Mesendoderm (in vitro differentiated cells): ENCODE measurements around the gene PARD3B.

Experiments used
- DNase-seq: peaks from one replicate; pipeline ENCODE4 v3.0.0; 2013
- H2AK5ac ChIP-seq: 2 replicates; pipeline ENCODE4 v1.6.1; 2013; ENCODE audit warnings: low read length, inconsistent platforms
- H2BK120ac ChIP-seq: 2 replicates; pipeline ENCODE4 v1.6.1; 2013; ENCODE audit warnings: low read depth, mild to moderate bottlenecking, low read length, moderate library complexity, mixed read lengths
- H2BK15ac ChIP-seq: replicated peaks from 2 replicates; pipeline ENCODE4 v1.6.1; 2013; ENCODE audit warnings: low read depth, mild to moderate bottlenecking, moderate library complexity
- H2BK5ac ChIP-seq: 2 replicates; pipeline ENCODE4 v1.6.1; 2013; ENCODE audit warnings: low read length, inconsistent platforms
- H3K18ac ChIP-seq: 2 replicates; pipeline ENCODE4 v1.6.1; 2013; ENCODE audit warnings: mild to moderate bottlenecking, low read length, mixed read lengths
- H3K23ac ChIP-seq: one replicate; pipeline ENCODE4 v1.6.1; 2013; ENCODE audit warnings: low read length
- H3K27ac ChIP-seq: 2 replicates; pipeline ENCODE4 v1.5.1; 2013; ENCODE audit warnings: low read depth, mild to moderate bottlenecking, inconsistent platforms, low read length, moderate library complexity
- H3K27me3 ChIP-seq: 2 replicates; pipeline ENCODE4 v1.6.1; 2013; ENCODE audit warnings: low read length, control low read depth, mild to moderate bottlenecking, inconsistent platforms; ENCODE audit not compliant: insufficient read depth, poor library complexity
- H3K36me3 ChIP-seq: 2 replicates; pipeline ENCODE4 v1.6.1; 2013; ENCODE audit warnings: low read length, inconsistent platforms; ENCODE audit not compliant: control insufficient read depth, insufficient read depth
- H3K4ac ChIP-seq: one replicate; pipeline ENCODE4 v1.6.1; 2013; ENCODE audit warnings: low read depth, mild to moderate bottlenecking, low read length, moderate library complexity
- H3K4me1 ChIP-seq: 2 replicates; pipeline ENCODE4 v1.6.1; 2013; ENCODE audit warnings: low read depth, low read length, inconsistent platforms; ENCODE audit not compliant: control insufficient read depth
- H3K4me2 ChIP-seq: 2 replicates; pipeline ENCODE4 v1.6.1; 2013; ENCODE audit warnings: low read length
- H3K4me3 ChIP-seq: 2 replicates; pipeline ENCODE4 v1.5.1; 2013; ENCODE audit warnings: mild to moderate bottlenecking, low read length
- H3K56ac ChIP-seq: one replicate; pipeline ENCODE4 v1.6.1; 2013; ENCODE audit warnings: low read length
- H3K79me1 ChIP-seq: 2 replicates; pipeline ENCODE4 v1.6.1; 2013; ENCODE audit warnings: low read length, inconsistent platforms
- H3K79me2 ChIP-seq: 2 replicates; pipeline ENCODE4 v1.6.1; 2013; ENCODE audit warnings: mild to moderate bottlenecking, low read length; ENCODE audit not compliant: control insufficient read depth, insufficient read depth
- H3K9ac ChIP-seq: 2 replicates; pipeline ENCODE4 v1.6.1; 2013; ENCODE audit warnings: low read length, inconsistent platforms
- H4K5ac ChIP-seq: one replicate; pipeline ENCODE4 v1.6.1; 2013; ENCODE audit warnings: low read length
- H4K8ac ChIP-seq: one replicate; pipeline ENCODE4 v1.6.1; 2013; ENCODE audit warnings: low read depth, mild to moderate bottlenecking, control low read depth, low read length, moderate library complexity
- WGBS: extraction: QIAGEN DNeasy Blood & Tissue Kit; methylation state at CpG from one replicate; pipeline ENCODE4 v1.1.7; 2013; ENCODE audit warnings: low lambda C conversion rate, missing lambda C conversion rate; ENCODE audit not compliant: insufficient coverage; ENCODE audit errors: extremely low coverage; 5-methylcytosine and 5-hydroxymethylcytosine counted together

Gene PARD3B

GRCh38 chr2:204775766-204776165, 230.5 kb downstream of the PARD3B start:
- Histone ChIP-seq H2BK120ac (no peak overlapping the region), H3K27me3 (no peaks in the 10 kb centered on the region), H3K79me2 (no peaks in the 10 kb centered on the region), H3K4me1 (no peaks in the 10 kb centered on the region), H2AK5ac (no peak overlapping the region), H3K36me3 (no peaks in the 10 kb centered on the region), H3K79me1 (no peaks in the 10 kb centered on the region), H3K4ac (no peak overlapping the region), H2BK15ac (no peak overlapping the region), H3K9ac (no peak overlapping the region), H4K5ac (no peak overlapping the region), H3K56ac (no peak overlapping the region), H3K4me3 (no peak overlapping the region), H3K4me2 (no peak overlapping the region), H2BK5ac (no peak overlapping the region), H3K18ac (no peak overlapping the region), H3K23ac (no peak overlapping the region), H3K27ac (no peak overlapping the region), H4K8ac (no peak overlapping the region)
- no peak for DNase-seq

DNA sequence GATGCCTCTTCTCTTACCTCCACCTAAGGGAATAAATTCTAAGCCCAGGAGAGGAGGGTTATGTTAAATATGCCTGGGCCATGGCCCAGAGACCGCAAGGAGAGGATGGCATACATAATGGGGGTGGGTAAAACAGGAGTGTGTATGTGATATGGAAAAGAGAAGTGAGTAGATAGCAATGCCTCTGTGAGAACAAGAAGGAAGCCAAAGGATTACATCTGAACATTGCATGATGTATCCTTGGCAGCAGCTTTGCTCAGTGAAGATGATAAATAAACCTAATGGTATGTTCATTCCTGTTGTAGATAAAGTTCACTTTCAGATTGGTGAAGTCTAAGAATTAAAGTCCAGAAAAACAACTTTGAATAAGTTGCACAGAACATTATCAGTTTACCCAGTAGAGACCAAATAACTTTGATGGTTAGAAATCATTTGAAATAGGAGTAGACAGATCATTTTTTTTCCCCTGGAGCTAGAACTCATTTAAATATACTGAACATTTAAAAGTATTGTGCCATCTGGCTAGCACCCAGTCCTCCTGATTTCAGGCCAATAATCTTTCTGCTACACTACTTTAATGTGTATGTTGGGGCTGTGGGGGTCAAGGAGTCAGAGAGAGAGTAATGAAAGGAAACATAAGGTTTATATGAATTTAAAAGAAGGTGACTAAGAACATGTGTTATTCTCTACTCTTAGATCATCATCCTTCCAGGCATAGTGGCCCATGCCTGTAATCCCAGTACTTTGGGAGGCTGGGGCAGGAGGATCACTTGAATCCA, 231.7 kb downstream of the PARD3B start:
- no CpG with 5 or more reads among the region's 1 CpG for WGBS
- H3K4me1 ChIP-seq, result no peaks in the 10 kb centered on the region
- H3K36me3 ChIP-seq, result no peaks in the 10 kb centered on the region
- no peak for DNase-seq
- no peak overlapping the region for H3K23ac ChIP-seq
- no peaks in the 10 kb centered on the region for H3K79me2 ChIP-seq
- no peak overlapping the region for H3K18ac ChIP-seq
- no peak overlapping the region for H4K8ac ChIP-seq
- no peak overlapping the region for H2BK120ac ChIP-seq
- no peak overlapping the region for H4K5ac ChIP-seq
- no peak overlapping the region for H3K4me2 ChIP-seq
- H3K27me3 ChIP-seq, result no peaks in the 10 kb centered on the region
- no peak overlapping the region for H3K27ac ChIP-seq
- no peak overlapping the region for H3K9ac ChIP-seq
- H2AK5ac ChIP-seq, result no peak overlapping the region
- no peak overlapping the region for H2BK5ac ChIP-seq
- no peak overlapping the region for H3K56ac ChIP-seq
- H2BK15ac ChIP-seq, result no peak overlapping the region
- H3K4ac ChIP-seq, result no peak overlapping the region
- no peaks in the 10 kb centered on the region for H3K79me1 ChIP-seq
- H3K4me3 ChIP-seq, result no peak overlapping the region

DNA sequence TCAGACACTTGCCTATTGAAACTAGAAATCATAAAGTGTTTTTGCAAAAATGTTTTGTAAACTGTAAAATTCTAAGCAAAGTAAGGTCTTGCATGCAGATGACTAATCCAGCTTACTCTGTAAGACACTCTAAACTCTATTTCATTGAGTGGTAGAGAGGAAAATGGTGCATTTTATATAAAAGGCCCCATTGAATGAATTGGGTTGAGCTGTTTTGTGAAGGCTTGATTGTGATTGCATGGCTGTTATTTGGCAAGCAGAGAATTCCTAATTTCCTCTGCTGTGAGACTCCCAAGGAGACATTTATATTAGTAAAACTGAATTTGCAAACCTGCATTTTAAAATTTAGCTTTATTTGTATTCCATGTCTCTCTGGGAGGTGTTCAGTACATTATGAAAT, 234.5 kb downstream of the PARD3B start:
- no peak overlapping the region for H2AK5ac ChIP-seq
- no peak overlapping the region for H3K23ac ChIP-seq
- no peak overlapping the region for H4K8ac ChIP-seq
- no peak overlapping the region for H3K4me2 ChIP-seq
- H3K4me3 ChIP-seq, result no peak overlapping the region
- no peak overlapping the region for H2BK5ac ChIP-seq
- H4K5ac ChIP-seq, result no peak overlapping the region
- no peak overlapping the region for H2BK120ac ChIP-seq
- no peak overlapping the region for H3K56ac ChIP-seq
- no peak for DNase-seq
- no peak overlapping the region for H2BK15ac ChIP-seq
- H3K79me1 ChIP-seq, result no peaks in the 10 kb centered on the region
- no peak overlapping the region for H3K4ac ChIP-seq
- H3K27ac ChIP-seq, result no peak overlapping the region
- no peaks in the 10 kb centered on the region for H3K36me3 ChIP-seq
- H3K9ac ChIP-seq, result no peak overlapping the region
- no peak overlapping the region for H3K18ac ChIP-seq
- no peaks in the 10 kb centered on the region for H3K4me1 ChIP-seq
- H3K79me2 ChIP-seq, result no peaks in the 10 kb centered on the region
- no peaks in the 10 kb centered on the region for H3K27me3 ChIP-seq

DNA sequence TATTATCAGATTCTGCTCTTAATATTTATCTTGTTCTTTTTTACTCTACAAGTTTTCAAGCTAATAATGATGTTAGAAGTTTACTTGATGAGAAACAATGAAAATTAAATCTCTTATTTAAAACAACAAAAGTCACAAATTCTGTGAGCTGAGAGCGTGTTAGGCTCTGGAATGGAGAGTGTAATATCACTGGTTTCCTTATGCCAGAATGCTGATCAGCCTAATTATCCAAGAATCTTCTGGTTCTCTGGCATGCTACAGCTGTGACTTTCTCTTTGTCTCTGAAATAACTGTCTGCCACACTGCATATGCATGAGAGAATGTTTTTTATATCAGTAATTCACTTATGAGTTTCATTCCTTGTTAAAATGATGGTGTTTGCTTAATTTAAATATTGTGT, 236.7 kb downstream of the PARD3B start:
- Histone ChIP-seq H3K4me3 (no peak overlapping the region), H2BK5ac (no peak overlapping the region), H4K8ac (no peak overlapping the region), H3K36me3 (no peaks in the 10 kb centered on the region), H3K23ac (no peak overlapping the region), H2AK5ac (no peak overlapping the region), H3K9ac (no peak overlapping the region), H3K4ac (no peak overlapping the region), H2BK120ac (no peak overlapping the region), H2BK15ac (no peak overlapping the region), H3K27me3 (no peaks in the 10 kb centered on the region), H3K4me1 (no peaks in the 10 kb centered on the region), H3K56ac (no peak overlapping the region), H3K27ac (no peak overlapping the region), H4K5ac (no peak overlapping the region), H3K18ac (no peak overlapping the region), H3K79me2 (no peaks in the 10 kb centered on the region), H3K4me2 (no peak overlapping the region), H3K79me1 (no peaks in the 10 kb centered on the region)
- WGBS, result no CpG with 5 or more reads among the region's 1 CpG
- DNase-seq, result no peak

DNA sequence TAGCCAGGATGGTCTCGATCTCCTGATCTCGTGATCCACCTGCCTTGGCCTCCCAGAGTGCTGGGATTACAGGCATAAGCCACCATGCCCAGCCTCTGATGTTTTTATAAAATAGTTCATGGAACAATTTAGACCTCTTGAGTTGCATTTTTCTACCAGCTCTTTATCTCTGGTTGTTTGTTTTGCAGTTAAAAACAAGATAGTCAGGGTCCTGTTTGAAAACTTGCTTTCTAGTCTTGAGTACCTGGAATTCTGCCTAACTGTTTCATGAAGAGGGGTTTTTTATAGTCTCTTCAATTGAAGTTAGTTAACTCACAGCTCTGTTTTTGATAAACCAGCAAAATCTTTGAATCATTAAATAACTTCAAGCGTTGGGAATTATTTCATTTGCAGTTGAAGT, 244.8 kb downstream of the PARD3B start:
- Histone ChIP-seq H3K27me3 (no peaks in the 10 kb centered on the region), H3K79me2 (no peaks in the 10 kb centered on the region), H3K79me1 (no peaks in the 10 kb centered on the region), H3K27ac (no peak overlapping the region), H3K23ac (no peak overlapping the region), H2BK5ac (no peak overlapping the region), H3K4ac (no peak overlapping the region), H2BK15ac (no peak overlapping the region), H3K36me3 (no peaks in the 10 kb centered on the region), H3K4me1 (no peaks in the 10 kb centered on the region), H4K5ac (no peak overlapping the region), H2AK5ac (no peak overlapping the region), H3K18ac (no peak overlapping the region), H2BK120ac (no peak overlapping the region), H3K4me2 (no peak overlapping the region), H3K56ac (no peak overlapping the region), H4K8ac (no peak overlapping the region), H3K4me3 (no peak overlapping the region), H3K9ac (no peak overlapping the region)
- 100% methylated on average over 1 of the region's 3 CpGs for WGBS
- DNase-seq, result no peak

DNA sequence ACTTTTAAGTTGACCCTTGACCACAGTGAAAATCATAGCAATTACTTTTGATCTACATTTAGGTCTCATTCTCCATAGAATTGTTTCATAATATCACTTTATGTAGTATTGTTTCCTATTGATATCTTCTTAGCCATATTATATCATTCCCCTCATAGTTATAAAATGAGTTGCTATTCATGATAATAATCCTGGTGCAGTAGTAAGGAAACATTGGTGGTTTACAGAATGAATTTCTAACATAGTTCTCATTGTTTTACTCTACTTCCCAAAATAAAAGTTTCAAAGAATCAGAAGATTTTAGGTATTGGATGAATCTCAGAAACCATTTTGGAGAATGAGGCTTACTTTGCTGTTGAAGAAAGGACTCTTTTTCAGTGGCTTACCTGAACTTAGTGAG, 246.0 kb downstream of the PARD3B start:
- Histone ChIP-seq H3K79me2 (no peaks in the 10 kb centered on the region), H4K8ac (no peak overlapping the region), H2BK120ac (no peak overlapping the region), H3K56ac (no peak overlapping the region), H3K79me1 (no peaks in the 10 kb centered on the region), H3K4me1 (no peaks in the 10 kb centered on the region), H2BK5ac (no peak overlapping the region), H4K5ac (no peak overlapping the region), H3K27me3 (no peaks in the 10 kb centered on the region), H2AK5ac (no peak overlapping the region), H3K27ac (no peak overlapping the region), H3K18ac (no peak overlapping the region), H3K36me3 (no peaks in the 10 kb centered on the region), H2BK15ac (no peak overlapping the region), H3K4me3 (no peak overlapping the region), H3K4me2 (no peak overlapping the region), H3K23ac (no peak overlapping the region), H3K9ac (no peak overlapping the region), H3K4ac (no peak overlapping the region)
- no peak for DNase-seq
